Left colon (tissue), 2 donors: ENCODE measurements around the gene PI4K2B. TPM values are rescaled to one million over a fixed set of nuclear protein-coding genes. Genes with fewer than 3 reads are reported as not detected.

ENCODE experiments used
- total RNA-seq, 2 donors: library from RNA; stranded (reverse); fragmentation: NEBNext Ultra II Directional; extraction: Animal tissue kit (Norgen Biotek cat#: 25700); gene quantifications; one replicate each; pipeline ENCODE4 v1.2.1, GENCODE V29; 2021
- donor health status: DM: no; HTN: no; CAD: no.
- donor health status: DM: yes; HTN: yes; CAD: no.

The PI4K2B gene
- total RNA-seq, 2 donors from 2014 or later = 23.8 to 28.4 TPM

Other genes starting within 250 kb of the PI4K2B start
- under 1 TPM; 0.12 to 0.53 TPM for gene LGI2, start 203.1 kb upstream of the PI4K2B start, total RNA-seq
- 10 to 100 TPM; 11.1 to 17.7 TPM for gene SEPSECS, start 73.6 kb upstream of the PI4K2B start, total RNA-seq
- 1 to 10 TPM; 7.3 to 7.7 TPM for gene ZCCHC4, start 78.7 kb downstream of the PI4K2B start, total RNA-seq
- 10 to 100 TPM; 26.4 to 30.3 TPM for gene ANAPC4, start 143.2 kb downstream of the PI4K2B start, total RNA-seq